Liver (tissue), 9 donors: ENCODE results near the gene CDR2. TPM values are rescaled to one million over a fixed set of nuclear protein-coding genes. Genes with fewer than 3 reads are reported as not detected.

ENCODE experiments used
- DNase-seq: peaks from one replicate; pipeline ENCODE4 v3.0.0-alpha.2; 2017; ENCODE audit warnings: low spot score
- H3K27ac ChIP-seq, 2 donors: one replicate each; pipeline ENCODE4 v1.7.0; 2013; ENCODE audit warnings: inconsistent platforms in 2 of 2, low read length in 2 of 2, control low read depth in 1 of 2, low read depth in 1 of 2, mild to moderate bottlenecking in 1 of 2
- H3K27me3 ChIP-seq, 4 donors: one replicate each; pipeline versions ENCODE4 v1.6.1 to v1.7.0; 2013; ENCODE audit warnings: low read length in 3 of 4, inconsistent platforms in 1 of 4, mild to moderate bottlenecking in 1 of 4, moderate library complexity in 1 of 4; ENCODE audit not compliant: control insufficient read depth in 4 of 4, insufficient read depth in 4 of 4
- H3K36me3 ChIP-seq, 4 donors: one replicate each; pipeline versions ENCODE4 v1.6.1 to v1.7.0; 2013; ENCODE audit warnings: low read length in 3 of 4, mild to moderate bottlenecking in 3 of 4, low read depth in 1 of 4, moderate library complexity in 1 of 4; ENCODE audit not compliant: control insufficient read depth in 4 of 4, insufficient read depth in 3 of 4
- H3K4me1 ChIP-seq, 4 donors: one replicate each; pipeline versions ENCODE4 v1.6.1 to v1.7.0; 2013; ENCODE audit warnings: low read length in 3 of 4, mild to moderate bottlenecking in 3 of 4, moderate library complexity in 1 of 4; ENCODE audit not compliant: control insufficient read depth in 4 of 4, insufficient read depth in 4 of 4
- H3K4me3 ChIP-seq, 3 donors: one replicate each; pipeline versions ENCODE4 v1.6.1 to v1.7.0; 2013; ENCODE audit warnings: low read length in 3 of 3, control low read depth in 1 of 3, low read depth in 1 of 3, mild to moderate bottlenecking in 1 of 3
- H3K9ac ChIP-seq, 2 donors: one replicate each; pipeline ENCODE4 v1.7.0; 2013; ENCODE audit warnings: low read length in 2 of 2, mild to moderate bottlenecking in 2 of 2, moderate library complexity in 2 of 2, control low read depth in 1 of 2, low read depth in 1 of 2
- H3K9me3 ChIP-seq, 4 donors: one replicate each; pipeline versions ENCODE4 v1.6.1 to v1.7.0; 2013; ENCODE audit warnings: low read length in 3 of 4; ENCODE audit not compliant: control insufficient read depth in 4 of 4
- EGR1 ChIP-seq, 2 donors: IDR thresholded peaks; 2 replicates each; pipeline ENCODE4 v1.6.1; 2016 to 2018; ENCODE audit warnings: antibody characterized with exemption in 2 of 2, low read depth in 2 of 2
- FOXA2 ChIP-seq: IDR thresholded peaks from 2 replicates; pipeline ENCODE4 v1.6.1; 2016; ENCODE audit warnings: antibody characterized with exemption
- GABPA ChIP-seq, 2 donors: IDR thresholded peaks in 1 of 2; conservative IDR thresholded peaks in 1 of 2; 2 replicates each; pipeline ENCODE4 v1.6.1; 2016; ENCODE audit warnings: antibody characterized with exemption in 2 of 2, mild to moderate bottlenecking in 1 of 2, moderate library complexity in 1 of 2
- HNF4A ChIP-seq, 2 donors: conservative IDR thresholded peaks; 2 replicates each; pipeline ENCODE4 v1.6.1; 2016; ENCODE audit warnings: antibody characterized with exemption in 2 of 2, mild to moderate bottlenecking in 2 of 2
- JUND ChIP-seq, 2 donors: IDR thresholded peaks; 2 replicates each; pipeline ENCODE4 v1.6.1; 2016; ENCODE audit warnings: antibody characterized with exemption in 2 of 2
- NR2F2 ChIP-seq: IDR thresholded peaks from 2 replicates; pipeline ENCODE4 v1.6.1; 2016; ENCODE audit warnings: antibody characterized with exemption
- RAD21 ChIP-seq, 2 donors: IDR thresholded peaks; 2 replicates each; pipeline ENCODE4 v1.6.1; 2016; ENCODE audit warnings: antibody characterized with exemption in 2 of 2, mild to moderate bottlenecking in 2 of 2
- TAF1 ChIP-seq: conservative IDR thresholded peaks from 2 replicates; pipeline ENCODE4 v1.6.1; 2016; ENCODE audit warnings: antibody characterized with exemption, mild to moderate bottlenecking
- WGBS: extraction: QIAGEN DNeasy Blood & Tissue Kit; methylation state at CpG from one replicate; pipeline ENCODE4 v1.1.7; 2013; 5-methylcytosine and 5-hydroxymethylcytosine counted together
- polyA plus RNA-seq, 2 donors: library from polyadenylated mRNA; stranded (reverse) in 1 of 2; unstranded in 1 of 2; fragments of 200-250 nt in 1 of 2; fragments of >200 nt in 1 of 2; fragmentation: Nextera tagmentation in 1 of 2; extraction: Ambion mirVana in 1 of 2; gene quantifications; one replicate each; pipeline versions ENCODE4 v1.2.1 to v1.2.3, GENCODE V29; 2013 to 2015
- total RNA-seq, 2 donors: library from RNA; depleted of rRNA; stranded (reverse); fragments of >200 nt; gene quantifications; one replicate each; pipeline ENCODE4 v1.2.3, GENCODE V29; 2014
- TF ChIP-seq, protein P1 (sequence below): IDR thresholded peaks from 2 replicates; pipeline ENCODE4 v1.6.1; 2016; ENCODE audit warnings: antibody characterized with exemption
- TF ChIP-seq, protein P2 (sequence below): IDR thresholded peaks from 2 replicates; pipeline ENCODE4 v1.6.1; 2016; ENCODE audit warnings: antibody characterized with exemption
- TF ChIP-seq, protein P3 (sequence below): fragments of 150-350 bp; IDR thresholded peaks from 2 replicates; pipeline ENCODE4 v1.5.1; 2017; ENCODE audit warnings: improper control_type of control experiment, low read depth, low read length; ENCODE audit not compliant: missing input control
- TF ChIP-seq, protein P4 (sequence below): IDR thresholded peaks from 2 replicates; pipeline ENCODE4 v1.6.1; 2016; ENCODE audit warnings: antibody characterized with exemption, mild to moderate bottlenecking
- donor health status: healthy.
- donor health status: healthy.
- donor health status: healthy.
- donor health status: healthy.
- donor health status: healthy.

CDR2 gene
- total and polyA plus RNA-seq, 4 donors: 2.9 to 12.1 (median 9.7) TPM

DNA sequence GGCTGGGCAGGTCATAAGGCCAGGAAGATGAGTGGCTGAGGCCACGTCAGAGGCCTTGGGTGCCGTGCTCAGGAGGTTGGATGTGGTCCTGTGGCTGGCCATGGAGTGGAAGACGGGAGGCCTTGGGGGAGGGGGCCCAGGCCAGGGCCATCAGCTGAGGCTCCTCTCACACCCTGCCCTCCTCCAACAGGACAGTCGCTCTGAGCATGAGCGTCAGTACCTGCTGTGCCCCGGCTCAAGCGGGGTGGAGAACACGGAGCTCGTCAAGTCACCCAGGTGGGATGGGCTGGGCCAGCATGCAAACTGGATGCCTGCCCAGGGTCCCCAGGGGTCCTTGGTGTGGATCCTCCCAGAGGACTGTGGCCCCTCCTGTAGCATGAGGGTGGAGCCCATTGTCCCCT is 58.0 kb downstream of the CDR2 start:
- Histone ChIP-seq H3K9me3 (no peaks in the 10 kb centered on the region), H3K36me3 (peaks cover 13 to 76% (median 23%) of the 10 kb centered on the region in 4 donors), H3K27me3 (no peaks in the 10 kb centered on the region), H3K27ac (no peak overlapping the region), H3K9ac (no peak overlapping the region), H3K4me1 (peaks cover 0 to 7% (median 4%) of the 10 kb centered on the region in 4 donors), H3K4me3 (no peak overlapping the region)
- DNase-seq: no peak
- WGBS: 92% methylated on average over 9 of the region's 9 CpGs
- TF ChIP-seq, protein P1, sequence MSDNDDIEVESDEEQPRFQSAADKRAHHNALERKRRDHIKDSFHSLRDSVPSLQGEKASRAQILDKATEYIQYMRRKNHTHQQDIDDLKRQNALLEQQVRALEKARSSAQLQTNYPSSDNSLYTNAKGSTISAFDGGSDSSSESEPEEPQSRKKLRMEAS: no peak
- TF ChIP-seq HNF4A (conservative IDR thresholded peaks at IDR 0.05) (no peak), EGR1 (IDR thresholded peaks at IDR 0.05; ENCODE audit: low read depth in 2 of 2) (no peak)
- TF ChIP-seq, protein P2, sequence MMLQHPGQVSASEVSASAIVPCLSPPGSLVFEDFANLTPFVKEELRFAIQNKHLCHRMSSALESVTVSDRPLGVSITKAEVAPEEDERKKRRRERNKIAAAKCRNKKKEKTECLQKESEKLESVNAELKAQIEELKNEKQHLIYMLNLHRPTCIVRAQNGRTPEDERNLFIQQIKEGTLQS: no peak

DNA sequence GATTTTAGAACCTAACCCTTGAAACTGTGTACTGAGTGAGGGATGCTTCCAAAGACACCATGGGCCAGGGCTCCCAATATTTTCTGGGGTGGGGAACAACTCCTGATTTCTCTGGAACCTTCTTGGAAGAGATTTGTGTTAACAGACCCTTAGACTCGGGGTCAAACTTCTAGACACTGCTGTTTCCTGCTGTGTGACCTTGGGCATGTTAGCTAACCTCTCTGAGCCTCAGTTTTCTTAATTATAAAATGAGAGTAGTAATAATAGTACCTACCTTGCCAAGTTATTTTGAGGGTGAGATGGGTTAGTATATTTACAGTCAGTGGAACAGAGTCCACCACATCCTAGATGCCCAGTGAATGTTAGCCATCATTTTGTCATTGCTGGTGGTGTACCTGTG is 58.4 kb downstream of the CDR2 start:
- H3K4me3 ChIP-seq: no peak overlapping the region
- peaks cover 0 to 7% (median 4%) of the 10 kb centered on the region in 4 donors for H3K4me1 ChIP-seq
- H3K27me3 ChIP-seq: no peaks in the 10 kb centered on the region
- no peaks in the 10 kb centered on the region for H3K9me3 ChIP-seq
- H3K27ac ChIP-seq: no peak overlapping the region
- TF ChIP-seq, protein P3, sequence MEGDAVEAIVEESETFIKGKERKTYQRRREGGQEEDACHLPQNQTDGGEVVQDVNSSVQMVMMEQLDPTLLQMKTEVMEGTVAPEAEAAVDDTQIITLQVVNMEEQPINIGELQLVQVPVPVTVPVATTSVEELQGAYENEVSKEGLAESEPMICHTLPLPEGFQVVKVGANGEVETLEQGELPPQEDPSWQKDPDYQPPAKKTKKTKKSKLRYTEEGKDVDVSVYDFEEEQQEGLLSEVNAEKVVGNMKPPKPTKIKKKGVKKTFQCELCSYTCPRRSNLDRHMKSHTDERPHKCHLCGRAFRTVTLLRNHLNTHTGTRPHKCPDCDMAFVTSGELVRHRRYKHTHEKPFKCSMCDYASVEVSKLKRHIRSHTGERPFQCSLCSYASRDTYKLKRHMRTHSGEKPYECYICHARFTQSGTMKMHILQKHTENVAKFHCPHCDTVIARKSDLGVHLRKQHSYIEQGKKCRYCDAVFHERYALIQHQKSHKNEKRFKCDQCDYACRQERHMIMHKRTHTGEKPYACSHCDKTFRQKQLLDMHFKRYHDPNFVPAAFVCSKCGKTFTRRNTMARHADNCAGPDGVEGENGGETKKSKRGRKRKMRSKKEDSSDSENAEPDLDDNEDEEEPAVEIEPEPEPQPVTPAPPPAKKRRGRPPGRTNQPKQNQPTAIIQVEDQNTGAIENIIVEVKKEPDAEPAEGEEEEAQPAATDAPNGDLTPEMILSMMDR: no peak
- TF ChIP-seq TAF1: no peak
- TF ChIP-seq, protein P1: no peak
- TF ChIP-seq RAD21 (IDR thresholded peaks at IDR 0.05): no peak
- no peak for TF ChIP-seq NR2F2
- TF ChIP-seq GABPA (IDR thresholded peaks at IDR 0.05 in 1 of 2, conservative IDR thresholded peaks at IDR 0.05 in 1 of 2): no peak
- no peak for TF ChIP-seq FOXA2
- TF ChIP-seq, protein P4, sequence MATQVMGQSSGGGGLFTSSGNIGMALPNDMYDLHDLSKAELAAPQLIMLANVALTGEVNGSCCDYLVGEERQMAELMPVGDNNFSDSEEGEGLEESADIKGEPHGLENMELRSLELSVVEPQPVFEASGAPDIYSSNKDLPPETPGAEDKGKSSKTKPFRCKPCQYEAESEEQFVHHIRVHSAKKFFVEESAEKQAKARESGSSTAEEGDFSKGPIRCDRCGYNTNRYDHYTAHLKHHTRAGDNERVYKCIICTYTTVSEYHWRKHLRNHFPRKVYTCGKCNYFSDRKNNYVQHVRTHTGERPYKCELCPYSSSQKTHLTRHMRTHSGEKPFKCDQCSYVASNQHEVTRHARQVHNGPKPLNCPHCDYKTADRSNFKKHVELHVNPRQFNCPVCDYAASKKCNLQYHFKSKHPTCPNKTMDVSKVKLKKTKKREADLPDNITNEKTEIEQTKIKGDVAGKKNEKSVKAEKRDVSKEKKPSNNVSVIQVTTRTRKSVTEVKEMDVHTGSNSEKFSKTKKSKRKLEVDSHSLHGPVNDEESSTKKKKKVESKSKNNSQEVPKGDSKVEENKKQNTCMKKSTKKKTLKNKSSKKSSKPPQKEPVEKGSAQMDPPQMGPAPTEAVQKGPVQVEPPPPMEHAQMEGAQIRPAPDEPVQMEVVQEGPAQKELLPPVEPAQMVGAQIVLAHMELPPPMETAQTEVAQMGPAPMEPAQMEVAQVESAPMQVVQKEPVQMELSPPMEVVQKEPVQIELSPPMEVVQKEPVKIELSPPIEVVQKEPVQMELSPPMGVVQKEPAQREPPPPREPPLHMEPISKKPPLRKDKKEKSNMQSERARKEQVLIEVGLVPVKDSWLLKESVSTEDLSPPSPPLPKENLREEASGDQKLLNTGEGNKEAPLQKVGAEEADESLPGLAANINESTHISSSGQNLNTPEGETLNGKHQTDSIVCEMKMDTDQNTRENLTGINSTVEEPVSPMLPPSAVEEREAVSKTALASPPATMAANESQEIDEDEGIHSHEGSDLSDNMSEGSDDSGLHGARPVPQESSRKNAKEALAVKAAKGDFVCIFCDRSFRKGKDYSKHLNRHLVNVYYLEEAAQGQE: no peak
- TF ChIP-seq, protein P2: no peak
- TF ChIP-seq HNF4A (conservative IDR thresholded peaks at IDR 0.05): no peak
- no peak for TF ChIP-seq JUND (IDR thresholded peaks at IDR 0.05)
- DNase-seq: no peak
- H3K9ac ChIP-seq: no peak overlapping the region
- 85% methylated on average over 1 of the region's 1 CpG for WGBS
- peaks cover 13 to 74% (median 23%) of the 10 kb centered on the region in 4 donors for H3K36me3 ChIP-seq
